Memory B cell (primary cell): ENCODE data around the gene C2orf92.
A peak's percentile ranks its signal among the peaks of the same experiment; 100 is the strongest.

Experiments used
- ATAC-seq: fragments of 150-1000 bp; cut with Tn5 transposase; 2 replicates; pipeline ENCODE4 v1.10.0; 2021; ENCODE audit warnings: low read depth, mild to moderate bottlenecking, moderate library complexity
- DNase-seq, 2 donors: peaks; one replicate each; pipeline ENCODE4 v3.0.0; 2022; ENCODE audit warnings: low spot score in 2 of 2
- H3K27ac Mint-ChIP-seq: one replicate; pipeline ENCODE4 v1.8.0; 2022; ENCODE audit warnings: mild to moderate bottlenecking, moderate library complexity, mixed read lengths
- H3K27me3 Mint-ChIP-seq: one replicate; pipeline ENCODE4 v1.8.0; 2022; ENCODE audit warnings: mixed read lengths
- H3K36me3 Mint-ChIP-seq: one replicate; pipeline ENCODE4 v1.8.0; 2022; ENCODE audit warnings: mild to moderate bottlenecking, mixed read lengths
- H3K4me1 Mint-ChIP-seq: one replicate; pipeline ENCODE4 v1.8.0; 2022; ENCODE audit warnings: mixed read lengths
- H3K4me3 Mint-ChIP-seq: one replicate; pipeline ENCODE4 v1.8.0; 2022; ENCODE audit warnings: mild to moderate bottlenecking, moderate library complexity, mixed read lengths
- H3K9me3 Mint-ChIP-seq: one replicate; pipeline ENCODE4 v1.8.0; 2022; ENCODE audit warnings: mixed read lengths

The C2orf92 gene

DNA sequence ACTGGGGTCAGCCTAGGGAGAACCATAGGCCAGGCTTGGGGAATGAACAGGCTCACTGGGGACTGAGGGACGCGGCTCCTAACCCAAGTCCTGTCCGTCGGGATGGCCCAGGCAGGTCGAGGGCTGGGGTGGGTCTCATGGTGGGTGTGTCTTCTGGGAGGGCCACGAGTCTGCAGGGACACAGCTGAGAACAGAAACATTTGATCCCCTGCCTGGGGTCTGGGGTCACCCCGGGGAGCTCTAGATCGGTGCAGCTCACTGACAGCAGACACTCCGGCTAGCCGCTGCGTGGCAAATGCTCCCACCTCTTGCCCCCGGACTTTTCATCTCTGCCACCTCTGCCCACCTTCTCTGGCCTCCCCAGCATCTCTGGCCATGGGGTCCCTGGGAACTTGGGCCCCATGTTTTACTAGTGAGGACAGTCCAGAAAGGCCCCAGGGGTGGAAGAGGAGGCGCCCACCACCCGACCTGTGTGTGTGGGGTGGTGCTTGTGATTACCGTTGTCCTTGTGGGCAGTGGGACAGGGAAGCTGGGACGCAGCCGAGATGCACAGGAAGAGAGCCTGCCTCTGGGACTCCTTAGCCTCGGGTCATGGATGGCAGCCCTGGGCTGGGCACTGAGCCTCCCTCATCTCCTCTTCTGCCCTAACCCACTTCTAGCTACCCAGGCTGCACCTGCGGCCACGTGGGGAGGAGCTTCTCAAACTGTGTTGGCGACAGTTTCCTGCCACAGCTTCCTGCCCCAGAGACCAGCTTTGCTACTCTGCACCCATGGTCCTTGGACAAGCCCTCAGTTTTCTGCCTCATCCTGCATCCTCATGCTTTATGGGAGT, 48.8 kb downstream of the C2orf92 start:
- peak overlapping the region; percentile 85 for H3K4me3 Mint-ChIP-seq
- H3K9me3 Mint-ChIP-seq: no peaks in the 10 kb centered on the region
- no peaks in the 10 kb centered on the region for H3K36me3 Mint-ChIP-seq
- peak overlapping the region; percentile 7 for H3K27ac Mint-ChIP-seq
- peak; percentile 37 to 43 for DNase-seq
- peak; percentile 99 for ATAC-seq
- no peaks in the 10 kb centered on the region for H3K27me3 Mint-ChIP-seq
- peaks cover 21% of the 10 kb centered on the region for H3K4me1 Mint-ChIP-seq

DNA sequence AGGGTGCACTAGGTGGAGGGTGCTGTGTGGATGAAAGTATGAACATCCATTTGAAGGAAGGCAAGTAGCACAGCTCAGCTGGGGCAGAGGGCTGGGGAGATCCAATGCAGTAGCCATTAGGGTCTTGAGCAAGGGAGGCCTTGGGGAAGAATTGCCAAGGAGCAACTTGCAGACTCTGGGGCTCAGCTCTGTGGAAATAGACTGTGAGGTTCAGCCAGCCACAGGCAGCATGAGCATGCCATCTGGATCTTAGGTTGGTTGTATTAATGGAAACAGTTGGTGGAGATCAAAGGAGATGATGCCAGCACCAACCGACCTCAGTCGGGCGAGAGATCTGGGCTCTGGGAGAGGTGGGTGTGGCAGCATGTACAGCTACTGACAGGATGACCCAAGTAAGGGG, 49.4 kb downstream of the C2orf92 start:
- Mint-ChIP-seq H3K4me3 (peak overlapping the region; percentile 85), H3K36me3 (no peaks in the 10 kb centered on the region), H3K9me3 (no peaks in the 10 kb centered on the region), H3K27ac (peak overlapping the region; percentile 7), H3K4me1 (peaks cover 21% of the 10 kb centered on the region), H3K27me3 (no peaks in the 10 kb centered on the region)
- DNase-seq: no peak
- peak; percentile 22 for ATAC-seq

GRCh38 chr2:97719362-97720155, 50.0 kb downstream of the C2orf92 start:
- DNase-seq: no peak
- Mint-ChIP-seq H3K36me3 (no peaks in the 10 kb centered on the region), H3K9me3 (no peaks in the 10 kb centered on the region), H3K4me3 (peak overlapping the region; percentile 85), H3K27ac (peak overlapping the region; percentile 7), H3K4me1 (peaks cover 21% of the 10 kb centered on the region), H3K27me3 (no peaks in the 10 kb centered on the region)
- ATAC-seq: no peak

DNA sequence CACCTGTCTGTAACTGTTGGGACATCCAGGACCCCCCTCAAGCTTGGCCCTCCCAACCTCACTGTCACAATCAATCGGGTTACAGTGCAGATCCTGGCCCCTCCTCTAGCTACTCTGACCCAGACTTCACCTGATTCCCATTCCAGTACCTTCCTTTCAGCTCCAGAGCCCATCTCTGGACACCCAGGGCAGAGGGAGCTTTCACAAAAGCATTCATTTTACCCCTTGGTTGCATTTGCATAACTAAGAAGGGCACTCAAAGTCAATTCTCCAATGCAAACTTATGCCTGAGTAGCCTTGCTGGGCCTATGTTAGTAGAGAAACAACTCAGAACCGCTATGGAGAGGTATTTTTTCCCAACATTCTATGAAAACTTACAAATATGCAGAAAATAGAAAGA, 51.2 kb downstream of the C2orf92 start:
- H3K36me3 Mint-ChIP-seq: no peaks in the 10 kb centered on the region
- no peak overlapping the region for H3K27ac Mint-ChIP-seq
- no peaks in the 10 kb centered on the region for H3K9me3 Mint-ChIP-seq
- H3K4me1 Mint-ChIP-seq: peaks cover 21% of the 10 kb centered on the region
- no peak for DNase-seq
- ATAC-seq: no peak
- H3K4me3 Mint-ChIP-seq: no peak overlapping the region
- no peaks in the 10 kb centered on the region for H3K27me3 Mint-ChIP-seq

- Mint-ChIP-seq H3K27me3 (no peaks in the 10 kb centered on the region), H3K4me1 (peaks cover 15% of the 10 kb centered on the region), H3K9me3 (no peaks in the 10 kb centered on the region), H3K27ac (no peak overlapping the region), H3K36me3 (no peaks in the 10 kb centered on the region), H3K4me3 (no peak overlapping the region)
- ATAC-seq: no peak
- no peak for DNase-seq
Measured at GRCh38 chr2:97722227-97722626, 52.7 kb downstream of the C2orf92 start.

DNA sequence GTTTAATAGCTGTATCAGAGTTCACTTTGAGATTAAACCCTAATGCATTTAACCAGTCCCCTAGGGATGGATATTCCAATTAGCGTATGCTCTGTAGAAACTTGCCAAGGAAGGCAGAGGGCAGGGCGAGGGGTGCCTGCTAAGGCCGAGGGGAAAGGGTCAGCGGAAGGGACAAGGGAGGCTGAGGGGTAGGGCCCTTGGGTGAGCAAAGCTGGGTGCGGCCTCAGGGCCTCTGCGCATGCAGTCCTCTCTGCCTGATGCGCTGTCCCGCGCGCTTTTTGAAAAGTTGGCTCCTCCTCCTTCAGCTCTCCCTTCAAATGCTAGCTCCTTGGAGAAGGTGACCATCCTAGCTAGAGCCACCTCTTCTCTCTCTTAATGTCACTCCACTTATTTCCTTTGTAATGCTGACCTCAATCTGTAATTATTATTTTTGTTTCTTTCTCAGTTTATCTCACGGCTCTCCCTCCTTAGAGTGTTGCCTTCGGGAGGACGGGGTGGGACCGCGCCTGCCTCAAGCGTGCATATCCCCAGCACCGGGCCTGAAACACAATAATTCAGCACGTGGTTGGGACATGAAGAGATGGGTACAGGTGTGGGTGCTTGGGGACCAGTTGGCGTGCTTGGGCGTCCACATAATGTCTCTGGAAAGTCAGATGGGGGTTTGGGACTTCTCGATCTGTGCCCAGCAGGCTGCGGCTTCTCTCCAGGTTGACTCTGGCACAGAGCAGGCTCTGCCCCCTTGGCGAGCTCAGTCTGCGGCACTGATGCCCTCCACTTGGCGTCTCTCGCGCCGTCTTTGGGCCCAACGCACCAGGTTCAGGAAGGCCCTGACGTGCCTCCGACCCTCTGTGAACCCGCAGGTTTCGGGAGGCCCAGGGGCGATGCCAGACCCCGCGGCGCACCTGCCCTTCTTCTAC, 53.9 kb downstream of the C2orf92 start:
- Mint-ChIP-seq H3K27me3 (peaks cover 1% of the 10 kb centered on the region), H3K4me1 (peaks cover 15% of the 10 kb centered on the region), H3K27ac (no peak overlapping the region), H3K4me3 (no peak overlapping the region), H3K36me3 (peaks cover 4% of the 10 kb centered on the region), H3K9me3 (no peaks in the 10 kb centered on the region)
- DNase-seq: no peak
- ATAC-seq: no peak

DNA sequence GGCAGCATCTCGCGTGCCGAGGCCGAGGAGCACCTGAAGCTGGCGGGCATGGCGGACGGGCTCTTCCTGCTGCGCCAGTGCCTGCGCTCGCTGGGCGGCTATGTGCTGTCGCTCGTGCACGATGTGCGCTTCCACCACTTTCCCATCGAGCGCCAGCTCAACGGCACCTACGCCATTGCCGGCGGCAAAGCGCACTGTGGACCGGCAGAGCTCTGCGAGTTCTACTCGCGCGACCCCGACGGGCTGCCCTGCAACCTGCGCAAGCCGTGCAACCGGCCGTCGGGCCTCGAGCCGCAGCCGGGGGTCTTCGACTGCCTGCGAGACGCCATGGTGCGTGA, 54.5 kb downstream of the C2orf92 start:
- Mint-ChIP-seq H3K27me3 (peaks cover 1% of the 10 kb centered on the region), H3K36me3 (peaks cover 4% of the 10 kb centered on the region), H3K4me1 (peaks cover 8% of the 10 kb centered on the region), H3K27ac (peak overlapping the region; percentile 47), H3K4me3 (no peak overlapping the region), H3K9me3 (no peaks in the 10 kb centered on the region)
- no peak for DNase-seq
- ATAC-seq: no peak

DNA sequence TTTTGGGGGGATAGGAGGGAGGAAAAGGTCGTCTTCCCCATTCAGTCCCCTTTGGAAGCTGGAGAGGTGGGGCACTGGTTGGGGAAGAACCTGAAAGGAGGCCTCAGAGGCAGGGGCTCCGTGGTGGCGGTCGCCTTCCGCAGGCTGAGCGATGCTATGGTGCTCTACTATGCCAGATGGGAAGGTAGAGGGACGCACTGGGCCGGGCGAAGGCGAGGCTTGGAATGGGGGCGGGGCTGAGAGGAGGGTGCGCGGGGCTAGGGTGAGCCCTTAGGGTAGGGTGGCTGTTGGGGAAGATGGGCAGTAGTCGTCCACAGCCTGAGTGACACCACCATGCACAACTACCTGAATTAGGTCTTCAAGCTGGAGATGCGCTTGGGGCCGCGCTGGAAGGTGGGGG, 55.0 kb downstream of the C2orf92 start:
- DNase-seq: no peak
- Mint-ChIP-seq H3K36me3 (peaks cover 4% of the 10 kb centered on the region), H3K27me3 (peaks cover 1% of the 10 kb centered on the region), H3K4me3 (no peak overlapping the region), H3K27ac (peak overlapping the region; percentile 47), H3K4me1 (peaks cover 5% of the 10 kb centered on the region), H3K9me3 (no peaks in the 10 kb centered on the region)
- ATAC-seq: no peak

DNA sequence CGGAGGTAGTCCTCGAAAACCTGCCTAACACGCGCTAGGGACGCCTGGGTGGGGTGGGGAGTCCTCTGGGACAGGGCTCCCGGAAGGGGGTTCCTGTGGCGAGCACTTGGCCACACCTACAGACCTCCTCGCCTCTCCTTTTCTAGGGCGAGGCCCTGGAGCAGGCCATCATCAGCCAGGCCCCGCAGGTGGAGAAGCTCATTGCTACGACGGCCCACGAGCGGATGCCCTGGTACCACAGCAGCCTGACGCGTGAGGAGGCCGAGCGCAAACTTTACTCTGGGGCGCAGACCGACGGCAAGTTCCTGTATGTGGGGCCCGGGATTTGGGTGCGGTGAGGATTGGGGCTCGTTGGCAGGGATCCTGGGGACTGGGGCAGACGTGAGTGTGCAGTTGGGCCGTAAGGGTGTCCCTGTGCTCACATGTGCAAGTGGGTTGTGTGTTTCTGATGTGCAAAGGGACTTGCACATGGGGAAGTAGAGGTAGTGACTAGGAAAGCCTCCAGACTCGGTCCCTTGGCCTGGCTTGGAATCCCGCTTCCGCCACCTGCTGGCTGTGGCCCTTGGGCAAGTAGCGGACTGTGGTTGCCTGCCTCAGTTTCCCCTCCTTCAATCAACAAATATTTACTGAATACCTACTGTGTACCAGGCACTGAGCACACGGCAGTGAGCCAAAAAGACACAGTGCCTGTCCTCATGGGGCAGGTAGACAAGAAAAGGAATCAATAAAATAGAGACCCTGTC, 55.6 kb downstream of the C2orf92 start:
- peaks cover 1% of the 10 kb centered on the region for H3K27me3 Mint-ChIP-seq
- peak overlapping the region; percentile 5 for H3K27ac Mint-ChIP-seq
- peaks cover 4% of the 10 kb centered on the region for H3K36me3 Mint-ChIP-seq
- DNase-seq: no peak
- H3K4me3 Mint-ChIP-seq: no peak overlapping the region
- H3K9me3 Mint-ChIP-seq: no peaks in the 10 kb centered on the region
- peaks cover 2% of the 10 kb centered on the region for H3K4me1 Mint-ChIP-seq
- ATAC-seq: no peak

- H3K27ac Mint-ChIP-seq: no peak overlapping the region
- peaks cover 9% of the 10 kb centered on the region for H3K36me3 Mint-ChIP-seq
- ATAC-seq: no peak
Measured at GRCh38 chr2:97726261-97727064, 57.0 kb downstream of the C2orf92 start.

DNA sequence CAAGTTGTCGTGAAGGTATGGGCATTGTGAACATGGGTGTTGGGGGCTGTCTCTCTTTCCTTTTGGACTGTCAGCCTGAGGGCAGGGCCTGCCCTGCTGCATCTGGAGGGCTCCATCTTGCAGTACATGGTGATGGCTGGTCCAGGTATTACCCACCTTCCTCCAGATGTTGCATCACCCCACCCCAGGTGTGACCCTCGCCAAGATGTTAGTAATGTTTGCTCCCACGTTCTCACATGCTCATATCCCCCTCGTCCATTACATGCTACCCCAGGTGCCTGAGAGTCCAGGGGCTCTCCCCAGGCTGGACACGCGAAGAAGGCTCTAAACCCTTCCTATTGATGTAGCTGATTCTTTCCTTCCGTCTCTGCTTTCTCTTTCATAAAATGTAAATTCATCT, 57.8 kb downstream of the C2orf92 start:
- Mint-ChIP-seq H3K27ac (no peak overlapping the region), H3K27me3 (peaks cover 8% of the 10 kb centered on the region), H3K9me3 (no peaks in the 10 kb centered on the region), H3K4me1 (no peaks in the 10 kb centered on the region), H3K36me3 (peaks cover 9% of the 10 kb centered on the region), H3K4me3 (no peak overlapping the region)
- ATAC-seq (no peak), DNase-seq (no peak)

More at GRCh38 chr2:97726261-97727064, 57.0 kb downstream of the C2orf92 start:
- Mint-ChIP-seq H3K4me3 (no peak overlapping the region), H3K9me3 (no peaks in the 10 kb centered on the region), H3K27me3 (peaks cover 4% of the 10 kb centered on the region), H3K4me1 (no peaks in the 10 kb centered on the region)
- DNase-seq: no peak

GRCh38 chr2:97728091-97728731, 58.7 kb downstream of the C2orf92 start:
- H3K27ac Mint-ChIP-seq: no peak overlapping the region

More at GRCh38 chr2:97728091-97728731, 58.7 kb downstream of the C2orf92 start:
- Mint-ChIP-seq H3K36me3 (peaks cover 9% of the 10 kb centered on the region), H3K9me3 (no peaks in the 10 kb centered on the region), H3K4me1 (no peaks in the 10 kb centered on the region), H3K27me3 (peaks cover 8% of the 10 kb centered on the region), H3K4me3 (no peak overlapping the region)
- ATAC-seq: no peak
- no peak for DNase-seq
